WTC11 (cell line): ENCODE results near the gene SLC25A28.

ENCODE experiments used
- CTCF ChIP-seq: fragments of 200-600 bp; IDR thresholded peaks from 2 replicates; pipeline ENCODE4 v1.8.0; 2022; ENCODE audit warnings: antibody characterized with exemption
- ELF4 ChIP-seq: sonication (generic); formaldehyde crosslinking; IDR thresholded peaks from 2 replicates; pipeline ENCODE4 v1.8.1; 2022; ENCODE audit warnings: low read depth, mild to moderate bottlenecking, moderate library complexity, missing genetic modification reagents
- ETV6 ChIP-seq: sonication (generic); formaldehyde crosslinking; IDR thresholded peaks from 2 replicates; pipeline ENCODE4 v1.8.1; 2022; ENCODE audit warnings: mild to moderate bottlenecking, missing genetic modification reagents
- RORB ChIP-seq: fragments of 250-450 bp; sonication (Bioruptor Pico); IDR thresholded peaks from 2 replicates; pipeline ENCODE4 v1.9.0; 2021; ENCODE audit warnings: mild to moderate bottlenecking

- TF ChIP-seq ELF4 (CRISPR knock-in tag), result no peak
- no peak for TF ChIP-seq CTCF
- no peak for TF ChIP-seq RORB (CRISPR knock-in tag)
- TF ChIP-seq ETV6 (CRISPR knock-in tag), result no peak; the same call in 1 of the 2 replicates
These were observed 39.0 kb upstream of the SLC25A28 start, which contains the start of gene ENTPD7 for GRCh38 chr10:99659031-99659867.
